Measurements from ENCODE around the gene TRRAP.

DNA sequence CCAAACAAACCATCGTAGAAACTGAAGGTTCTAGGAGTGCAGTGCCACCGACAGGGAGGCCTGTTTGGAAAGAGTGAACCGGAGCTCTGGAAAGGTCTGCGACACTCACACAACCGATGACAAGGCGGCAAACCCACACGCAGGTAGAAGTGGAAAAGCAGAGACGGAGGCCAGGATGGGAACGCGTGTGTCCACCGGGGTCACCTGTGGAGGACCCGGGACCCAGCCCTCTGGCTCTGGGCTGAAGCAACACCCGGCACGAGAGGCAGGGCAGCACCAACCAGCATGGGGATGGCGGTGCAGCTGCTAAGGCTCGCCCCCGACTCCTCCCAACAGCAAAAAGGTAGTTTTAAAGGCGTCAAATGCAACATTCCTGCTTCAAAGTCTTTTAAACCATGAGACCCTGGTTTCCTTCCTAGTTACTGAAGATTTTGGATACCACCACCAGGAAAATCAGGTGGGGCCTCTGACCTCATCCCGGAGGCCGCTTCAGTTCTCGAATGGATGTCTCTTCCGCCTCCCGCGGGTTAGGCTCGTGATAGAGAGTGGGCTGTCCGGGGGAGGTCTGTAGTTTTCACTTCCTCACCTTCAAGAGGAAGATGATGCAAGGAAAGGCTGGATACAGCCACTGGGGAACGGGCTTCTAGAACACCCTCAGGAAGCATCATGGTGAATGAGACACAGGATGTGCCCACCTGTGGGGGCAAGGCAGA lies 150.1 kb downstream of the TRRAP start:
- TF ChIP-seq, protein P1, sequence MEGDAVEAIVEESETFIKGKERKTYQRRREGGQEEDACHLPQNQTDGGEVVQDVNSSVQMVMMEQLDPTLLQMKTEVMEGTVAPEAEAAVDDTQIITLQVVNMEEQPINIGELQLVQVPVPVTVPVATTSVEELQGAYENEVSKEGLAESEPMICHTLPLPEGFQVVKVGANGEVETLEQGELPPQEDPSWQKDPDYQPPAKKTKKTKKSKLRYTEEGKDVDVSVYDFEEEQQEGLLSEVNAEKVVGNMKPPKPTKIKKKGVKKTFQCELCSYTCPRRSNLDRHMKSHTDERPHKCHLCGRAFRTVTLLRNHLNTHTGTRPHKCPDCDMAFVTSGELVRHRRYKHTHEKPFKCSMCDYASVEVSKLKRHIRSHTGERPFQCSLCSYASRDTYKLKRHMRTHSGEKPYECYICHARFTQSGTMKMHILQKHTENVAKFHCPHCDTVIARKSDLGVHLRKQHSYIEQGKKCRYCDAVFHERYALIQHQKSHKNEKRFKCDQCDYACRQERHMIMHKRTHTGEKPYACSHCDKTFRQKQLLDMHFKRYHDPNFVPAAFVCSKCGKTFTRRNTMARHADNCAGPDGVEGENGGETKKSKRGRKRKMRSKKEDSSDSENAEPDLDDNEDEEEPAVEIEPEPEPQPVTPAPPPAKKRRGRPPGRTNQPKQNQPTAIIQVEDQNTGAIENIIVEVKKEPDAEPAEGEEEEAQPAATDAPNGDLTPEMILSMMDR (IDR thresholded peaks at IDR 0.05; ENCODE audit: insufficient read depth, low read length): no peak
- TF ChIP-seq POLR2AphosphoS5 (IDR thresholded peaks at IDR 0.05; ENCODE audit: low read depth): no peak
